Liver (tissue), 9 donors: ENCODE measurements around the gene FAM120B. TPM values are rescaled to one million over a fixed set of nuclear protein-coding genes. Genes with fewer than 3 reads are reported as not detected.

ENCODE experiments used
- DNase-seq: peaks from one replicate; pipeline ENCODE4 v3.0.0-alpha.2; 2017; ENCODE audit warnings: low spot score
- H3K27ac ChIP-seq, 2 donors: one replicate each; pipeline ENCODE4 v1.7.0; 2013; ENCODE audit warnings: inconsistent platforms in 2 of 2, low read length in 2 of 2, control low read depth in 1 of 2, low read depth in 1 of 2, mild to moderate bottlenecking in 1 of 2
- H3K27me3 ChIP-seq, 4 donors: one replicate each; pipeline versions ENCODE4 v1.6.1 to v1.7.0; 2013; ENCODE audit warnings: low read length in 3 of 4, inconsistent platforms in 1 of 4, mild to moderate bottlenecking in 1 of 4, moderate library complexity in 1 of 4; ENCODE audit not compliant: control insufficient read depth in 4 of 4, insufficient read depth in 4 of 4
- H3K36me3 ChIP-seq, 4 donors: one replicate each; pipeline versions ENCODE4 v1.6.1 to v1.7.0; 2013; ENCODE audit warnings: low read length in 3 of 4, mild to moderate bottlenecking in 3 of 4, low read depth in 1 of 4, moderate library complexity in 1 of 4; ENCODE audit not compliant: control insufficient read depth in 4 of 4, insufficient read depth in 3 of 4
- H3K4me1 ChIP-seq, 4 donors: one replicate each; pipeline versions ENCODE4 v1.6.1 to v1.7.0; 2013; ENCODE audit warnings: low read length in 3 of 4, mild to moderate bottlenecking in 3 of 4, moderate library complexity in 1 of 4; ENCODE audit not compliant: control insufficient read depth in 4 of 4, insufficient read depth in 4 of 4
- H3K4me3 ChIP-seq, 3 donors: one replicate each; pipeline versions ENCODE4 v1.6.1 to v1.7.0; 2013; ENCODE audit warnings: low read length in 3 of 3, control low read depth in 1 of 3, low read depth in 1 of 3, mild to moderate bottlenecking in 1 of 3
- H3K9ac ChIP-seq, 2 donors: one replicate each; pipeline ENCODE4 v1.7.0; 2013; ENCODE audit warnings: low read length in 2 of 2, mild to moderate bottlenecking in 2 of 2, moderate library complexity in 2 of 2, control low read depth in 1 of 2, low read depth in 1 of 2
- H3K9me3 ChIP-seq, 4 donors: one replicate each; pipeline versions ENCODE4 v1.6.1 to v1.7.0; 2013; ENCODE audit warnings: low read length in 3 of 4; ENCODE audit not compliant: control insufficient read depth in 4 of 4
- ATF3 ChIP-seq: IDR thresholded peaks from 2 replicates; pipeline ENCODE4 v1.6.1; 2016; ENCODE audit warnings: antibody characterized with exemption
- EGR1 ChIP-seq, 2 donors: IDR thresholded peaks; 2 replicates each; pipeline ENCODE4 v1.6.1; 2016 to 2018; ENCODE audit warnings: antibody characterized with exemption in 2 of 2, low read depth in 2 of 2
- FOXA1 ChIP-seq: IDR thresholded peaks from 2 replicates; pipeline ENCODE4 v1.6.1; 2016; ENCODE audit warnings: antibody characterized with exemption
- FOXA2 ChIP-seq: IDR thresholded peaks from 2 replicates; pipeline ENCODE4 v1.6.1; 2016; ENCODE audit warnings: antibody characterized with exemption
- GABPA ChIP-seq, 2 donors: IDR thresholded peaks in 1 of 2; conservative IDR thresholded peaks in 1 of 2; 2 replicates each; pipeline ENCODE4 v1.6.1; 2016; ENCODE audit warnings: antibody characterized with exemption in 2 of 2, mild to moderate bottlenecking in 1 of 2, moderate library complexity in 1 of 2
- HNF4A ChIP-seq, 2 donors: conservative IDR thresholded peaks; 2 replicates each; pipeline ENCODE4 v1.6.1; 2016; ENCODE audit warnings: antibody characterized with exemption in 2 of 2, mild to moderate bottlenecking in 2 of 2
- HNF4G ChIP-seq: IDR thresholded peaks from 2 replicates; pipeline ENCODE4 v1.6.1; 2016; ENCODE audit warnings: antibody characterized with exemption
- JUND ChIP-seq, 2 donors: IDR thresholded peaks; 2 replicates each; pipeline ENCODE4 v1.6.1; 2016; ENCODE audit warnings: antibody characterized with exemption in 2 of 2
- NR2F2 ChIP-seq: IDR thresholded peaks from 2 replicates; pipeline ENCODE4 v1.6.1; 2016; ENCODE audit warnings: antibody characterized with exemption
- RAD21 ChIP-seq, 2 donors: IDR thresholded peaks; 2 replicates each; pipeline ENCODE4 v1.6.1; 2016; ENCODE audit warnings: antibody characterized with exemption in 2 of 2, mild to moderate bottlenecking in 2 of 2
- REST ChIP-seq: IDR thresholded peaks from 2 replicates; pipeline ENCODE4 v1.6.1; 2016; ENCODE audit warnings: antibody characterized with exemption, mild to moderate bottlenecking
- RXRA ChIP-seq, 2 donors: IDR thresholded peaks; 2 replicates each; pipeline ENCODE4 v1.6.1; 2017 to 2018; ENCODE audit warnings: antibody characterized with exemption in 2 of 2, mild to moderate bottlenecking in 1 of 2
- SP1 ChIP-seq: IDR thresholded peaks from 2 replicates; pipeline ENCODE4 v1.6.1; 2018; ENCODE audit warnings: antibody characterized with exemption, mild to moderate bottlenecking
- TAF1 ChIP-seq: conservative IDR thresholded peaks from 2 replicates; pipeline ENCODE4 v1.6.1; 2016; ENCODE audit warnings: antibody characterized with exemption, mild to moderate bottlenecking
- YY1 ChIP-seq: IDR thresholded peaks from 2 replicates; pipeline ENCODE4 v1.6.1; 2016; ENCODE audit warnings: antibody characterized with exemption, mild to moderate bottlenecking
- WGBS: extraction: QIAGEN DNeasy Blood & Tissue Kit; methylation state at CpG from one replicate; pipeline ENCODE4 v1.1.7; 2013; 5-methylcytosine and 5-hydroxymethylcytosine counted together
- polyA plus RNA-seq, 2 donors: library from polyadenylated mRNA; stranded (reverse) in 1 of 2; unstranded in 1 of 2; fragments of 200-250 nt in 1 of 2; fragments of >200 nt in 1 of 2; fragmentation: Nextera tagmentation in 1 of 2; extraction: Ambion mirVana in 1 of 2; gene quantifications; one replicate each; pipeline versions ENCODE4 v1.2.1 to v1.2.3, GENCODE V29; 2013 to 2015
- total RNA-seq, 2 donors: library from RNA; depleted of rRNA; stranded (reverse); fragments of >200 nt; gene quantifications; one replicate each; pipeline ENCODE4 v1.2.3, GENCODE V29; 2014
- TF ChIP-seq, protein P1 (sequence below): fragments of 150-350 bp; IDR thresholded peaks from 2 replicates; pipeline ENCODE4 v1.5.1; 2017; ENCODE audit warnings: improper control_type of control experiment, low read depth, low read length; ENCODE audit not compliant: missing input control
- TF ChIP-seq, protein P2 (sequence below): IDR thresholded peaks from 2 replicates; pipeline ENCODE4 v1.6.1; 2016; ENCODE audit warnings: antibody characterized with exemption
- donor health status: healthy.
- donor health status: healthy.
- donor health status: healthy.
- donor health status: healthy.
- donor health status: healthy.

Gene FAM120B
- total and polyA plus RNA-seq, 4 donors, result 6.0 to 11.1 (median 9.1) TPM

- no peak for TF ChIP-seq ATF3
- TF ChIP-seq, protein P1, sequence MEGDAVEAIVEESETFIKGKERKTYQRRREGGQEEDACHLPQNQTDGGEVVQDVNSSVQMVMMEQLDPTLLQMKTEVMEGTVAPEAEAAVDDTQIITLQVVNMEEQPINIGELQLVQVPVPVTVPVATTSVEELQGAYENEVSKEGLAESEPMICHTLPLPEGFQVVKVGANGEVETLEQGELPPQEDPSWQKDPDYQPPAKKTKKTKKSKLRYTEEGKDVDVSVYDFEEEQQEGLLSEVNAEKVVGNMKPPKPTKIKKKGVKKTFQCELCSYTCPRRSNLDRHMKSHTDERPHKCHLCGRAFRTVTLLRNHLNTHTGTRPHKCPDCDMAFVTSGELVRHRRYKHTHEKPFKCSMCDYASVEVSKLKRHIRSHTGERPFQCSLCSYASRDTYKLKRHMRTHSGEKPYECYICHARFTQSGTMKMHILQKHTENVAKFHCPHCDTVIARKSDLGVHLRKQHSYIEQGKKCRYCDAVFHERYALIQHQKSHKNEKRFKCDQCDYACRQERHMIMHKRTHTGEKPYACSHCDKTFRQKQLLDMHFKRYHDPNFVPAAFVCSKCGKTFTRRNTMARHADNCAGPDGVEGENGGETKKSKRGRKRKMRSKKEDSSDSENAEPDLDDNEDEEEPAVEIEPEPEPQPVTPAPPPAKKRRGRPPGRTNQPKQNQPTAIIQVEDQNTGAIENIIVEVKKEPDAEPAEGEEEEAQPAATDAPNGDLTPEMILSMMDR, result no peak
These were observed 62.0 kb downstream of the FAM120B start (continued) for GRCh38 chr6:170368544-170368943.

GRCh38 chr6:170369403-170369802 lies 62.8 kb downstream of the FAM120B start:
- TF ChIP-seq FOXA1, result no peak
- no peak for TF ChIP-seq TAF1
- no peak for TF ChIP-seq EGR1 (IDR thresholded peaks at IDR 0.05; ENCODE audit: low read depth in 2 of 2)
- peak; percentile 25 for TF ChIP-seq SP1
- peak; percentile 51 to 62 for TF ChIP-seq RXRA (IDR thresholded peaks at IDR 0.05)
- peak; percentile 31 to 57 for TF ChIP-seq HNF4A (conservative IDR thresholded peaks at IDR 0.05)
- H3K27me3 ChIP-seq, result no peaks in the 10 kb centered on the region
- no peak for DNase-seq

GRCh38 chr6:170370416-170370815 lies 63.9 kb downstream of the FAM120B start:
- no peak for TF ChIP-seq REST
- TF ChIP-seq RAD21 (IDR thresholded peaks at IDR 0.05), result no peak
- TF ChIP-seq, protein P1, result no peak
- TF ChIP-seq GABPA (IDR thresholded peaks at IDR 0.05 in 1 of 2, conservative IDR thresholded peaks at IDR 0.05 in 1 of 2), result no peak
- TF ChIP-seq HNF4A (conservative IDR thresholded peaks at IDR 0.05), result no peak
- no peak for TF ChIP-seq ATF3
- no peak for TF ChIP-seq YY1
- TF ChIP-seq JUND (IDR thresholded peaks at IDR 0.05), result no peak
- no peak for TF ChIP-seq NR2F2
- no peak for TF ChIP-seq FOXA2
- TF ChIP-seq TAF1, result no peak
- TF ChIP-seq FOXA1, result no peak
- no peak for TF ChIP-seq HNF4G
- TF ChIP-seq, protein P2, sequence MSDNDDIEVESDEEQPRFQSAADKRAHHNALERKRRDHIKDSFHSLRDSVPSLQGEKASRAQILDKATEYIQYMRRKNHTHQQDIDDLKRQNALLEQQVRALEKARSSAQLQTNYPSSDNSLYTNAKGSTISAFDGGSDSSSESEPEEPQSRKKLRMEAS, result no peak
- 85% methylated on average over 6 of the region's 6 CpGs for WGBS
- H3K36me3 ChIP-seq, result peaks cover 3 to 11% (median 8%) of the 10 kb centered on the region in 4 donors
- no peaks in the 10 kb centered on the region for H3K4me1 ChIP-seq
- no peak for DNase-seq
- no peak overlapping the region for H3K4me3 ChIP-seq
- no peak overlapping the region for H3K9ac ChIP-seq
- no peak overlapping the region for H3K27ac ChIP-seq
- no peaks in the 10 kb centered on the region for H3K9me3 ChIP-seq
- no peaks in the 10 kb centered on the region for H3K27me3 ChIP-seq

More at GRCh38 chr6:170369403-170369802, 62.8 kb downstream of the FAM120B start:
- no peak overlapping the region for H3K4me3 ChIP-seq
- H3K4me1 ChIP-seq, result no peaks in the 10 kb centered on the region
- no peaks in the 10 kb centered on the region for H3K9me3 ChIP-seq
- peaks cover 5 to 11% (median 9%) of the 10 kb centered on the region in 4 donors for H3K36me3 ChIP-seq
- no peak overlapping the region for H3K27ac ChIP-seq
- H3K9ac ChIP-seq, result no peak overlapping the region
- 60% methylated on average over 5 of the region's 5 CpGs for WGBS
